MM.1S (cell line): ENCODE data around the gene GALNS.

Experiments used
- EZH2 ChIP-seq: fragments of 300-600 bp; sonication (generic); optimal IDR thresholded peaks from 2 replicates; pipeline ENCODE3; 2017; ENCODE audit warnings: low read depth, mild to moderate bottlenecking, antibody characterized with exemption, low read length, mixed read lengths
- TF ChIP-seq, protein P1 (sequence below): fragments of 300-600 bp; sonication (generic); IDR thresholded peaks from 2 replicates; pipeline ENCODE4 v1.5.1; 2016; ENCODE audit warnings: antibody characterized with exemption, low read length, mixed read lengths

DNA sequence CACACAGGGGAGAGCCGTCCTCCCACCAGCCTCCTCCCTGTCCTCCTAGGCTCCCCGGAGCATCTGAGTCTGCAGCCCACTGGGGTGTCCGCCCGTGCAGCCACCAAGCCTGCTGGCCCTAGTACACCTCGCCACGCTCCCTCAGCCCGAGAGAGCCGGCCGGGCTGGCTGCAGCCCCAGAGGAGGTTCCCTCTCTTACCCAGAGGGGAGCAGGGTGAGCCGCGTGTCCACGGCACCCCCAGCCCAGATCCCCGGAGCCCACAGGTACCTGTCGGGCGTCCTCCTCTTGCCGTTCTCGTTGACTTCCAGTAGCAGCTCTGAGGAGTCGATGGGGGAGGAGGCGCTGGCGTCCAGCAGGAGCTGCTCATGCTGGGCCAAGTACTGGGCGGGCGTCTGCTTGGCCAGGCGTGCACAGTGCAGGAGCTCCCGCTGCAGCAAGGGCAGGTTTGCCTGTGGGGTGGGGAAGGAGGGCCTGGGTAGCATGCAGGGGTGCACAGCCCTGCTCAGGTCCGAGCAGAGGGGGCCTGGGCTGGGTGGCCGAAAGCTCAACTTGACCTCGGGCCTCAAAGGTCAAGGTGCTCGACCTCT, 29.0 kb upstream of the GALNS start:
- TF ChIP-seq, protein P1, sequence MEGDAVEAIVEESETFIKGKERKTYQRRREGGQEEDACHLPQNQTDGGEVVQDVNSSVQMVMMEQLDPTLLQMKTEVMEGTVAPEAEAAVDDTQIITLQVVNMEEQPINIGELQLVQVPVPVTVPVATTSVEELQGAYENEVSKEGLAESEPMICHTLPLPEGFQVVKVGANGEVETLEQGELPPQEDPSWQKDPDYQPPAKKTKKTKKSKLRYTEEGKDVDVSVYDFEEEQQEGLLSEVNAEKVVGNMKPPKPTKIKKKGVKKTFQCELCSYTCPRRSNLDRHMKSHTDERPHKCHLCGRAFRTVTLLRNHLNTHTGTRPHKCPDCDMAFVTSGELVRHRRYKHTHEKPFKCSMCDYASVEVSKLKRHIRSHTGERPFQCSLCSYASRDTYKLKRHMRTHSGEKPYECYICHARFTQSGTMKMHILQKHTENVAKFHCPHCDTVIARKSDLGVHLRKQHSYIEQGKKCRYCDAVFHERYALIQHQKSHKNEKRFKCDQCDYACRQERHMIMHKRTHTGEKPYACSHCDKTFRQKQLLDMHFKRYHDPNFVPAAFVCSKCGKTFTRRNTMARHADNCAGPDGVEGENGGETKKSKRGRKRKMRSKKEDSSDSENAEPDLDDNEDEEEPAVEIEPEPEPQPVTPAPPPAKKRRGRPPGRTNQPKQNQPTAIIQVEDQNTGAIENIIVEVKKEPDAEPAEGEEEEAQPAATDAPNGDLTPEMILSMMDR = no peak
- no peak for TF ChIP-seq EZH2
